ENCODE measurements around the gene MAN1B1. TPM values are rescaled to one million over a fixed set of nuclear protein-coding genes. Genes with fewer than 3 reads are reported as not detected.

Gene MAN1B1
- total RNA-seq, 1 donor from 2014 or later, result 31.8 TPM

GRCh38 chr9:137138058-137138721, 51.4 kb downstream of the MAN1B1 start:
- Histone ChIP-seq H3K27ac (ENCODE audit: low read depth, low read length) (no peak overlapping the region), H3K4me3 (ENCODE audit: low read length in 3 of 3) (no peak overlapping the region), H3K9me3 (ENCODE audit: control insufficient read depth in 3 of 3, low read length in 3 of 3) (no peaks in the 10 kb centered on the region), H3K9ac (ENCODE audit: low read depth in 1 of 3, low read length in 3 of 3) (no peak overlapping the region), H3K27me3 (ENCODE audit: control insufficient read depth in 3 of 3, insufficient read depth in 3 of 3, low read length in 3 of 3) (peaks cover 74 to 77% (median 75%) of the 10 kb centered on the region in 3 donors), H3K36me3 (ENCODE audit: control insufficient read depth in 3 of 3, insufficient read depth in 3 of 3, low read length in 3 of 3) (no peaks in the 10 kb centered on the region), H3K4me1 (ENCODE audit: control insufficient read depth in 3 of 3, insufficient read depth in 3 of 3, low read length in 3 of 3) (peaks cover 0 to 4% (median 0%) of the 10 kb centered on the region in 3 donors)

- Histone ChIP-seq H3K4me3 (ENCODE audit: low read length in 3 of 3) (no peak within 1 kb of the TSS), H3K36me3 (ENCODE audit: control insufficient read depth in 3 of 3, insufficient read depth in 3 of 3, low read length in 3 of 3) (no peaks in the 10 kb centered on the region), H3K27me3 (ENCODE audit: control insufficient read depth in 3 of 3, insufficient read depth in 3 of 3, low read length in 3 of 3) (peaks cover 81 to 84% (median 82%) of the 10 kb centered on the region in 3 donors), H3K9me3 (ENCODE audit: control insufficient read depth in 3 of 3, low read length in 3 of 3) (no peaks in the 10 kb centered on the region), H3K4me1 (ENCODE audit: control insufficient read depth in 3 of 3, insufficient read depth in 3 of 3, low read length in 3 of 3) (peaks cover 0 to 4% (median 0%) of the 10 kb centered on the region in 3 donors), H3K9ac (ENCODE audit: low read depth in 1 of 3, low read length in 3 of 3) (no peak within 1 kb of the TSS), H3K27ac (ENCODE audit: low read depth, low read length) (no peak within 1 kb of the TSS)
Measured at GRCh38 chr9:137138722-137139467, 52.1 kb downstream of the MAN1B1 start, which contains the start of gene GRIN1. TSS of gene GRIN1 (plus strand) at chr9:137139154. CDS start at chr9:137139487, 333 bp downstream.

- Histone ChIP-seq H3K9ac (ENCODE audit: low read depth in 1 of 3, low read length in 3 of 3) (no peak overlapping the region), H3K27me3 (ENCODE audit: control insufficient read depth in 3 of 3, insufficient read depth in 3 of 3, low read length in 3 of 3) (peaks cover 81 to 84% (median 84%) of the 10 kb centered on the region in 3 donors)
Measured at GRCh38 chr9:137139468-137140150, 52.8 kb downstream of the MAN1B1 start.

GRCh38 chr9:137140151-137141012, 53.6 kb downstream of the MAN1B1 start:
- no peak overlapping the region for H3K4me3 ChIP-seq (ENCODE audit: low read length in 3 of 3)
- peaks cover 81 to 84% (median 84%) of the 10 kb centered on the region in 3 donors for H3K27me3 ChIP-seq (ENCODE audit: control insufficient read depth in 3 of 3, insufficient read depth in 3 of 3, low read length in 3 of 3)
- no peaks in the 10 kb centered on the region for H3K36me3 ChIP-seq (ENCODE audit: control insufficient read depth in 3 of 3, insufficient read depth in 3 of 3, low read length in 3 of 3)
- H3K27ac ChIP-seq (ENCODE audit: low read depth, low read length), result no peak overlapping the region
- no peak overlapping the region for H3K9ac ChIP-seq (ENCODE audit: low read depth in 1 of 3, low read length in 3 of 3)
- H3K9me3 ChIP-seq (ENCODE audit: control insufficient read depth in 3 of 3, low read length in 3 of 3), result no peaks in the 10 kb centered on the region
- peaks cover 0 to 4% (median 0%) of the 10 kb centered on the region in 3 donors for H3K4me1 ChIP-seq (ENCODE audit: control insufficient read depth in 3 of 3, insufficient read depth in 3 of 3, low read length in 3 of 3)

More at GRCh38 chr9:137139468-137140150, 52.8 kb downstream of the MAN1B1 start:
- Histone ChIP-seq H3K4me3 (ENCODE audit: low read length in 3 of 3) (no peak overlapping the region), H3K4me1 (ENCODE audit: control insufficient read depth in 3 of 3, insufficient read depth in 3 of 3, low read length in 3 of 3) (peaks cover 0 to 4% (median 0%) of the 10 kb centered on the region in 3 donors), H3K9me3 (ENCODE audit: control insufficient read depth in 3 of 3, low read length in 3 of 3) (no peaks in the 10 kb centered on the region), H3K27ac (ENCODE audit: low read depth, low read length) (no peak overlapping the region), H3K36me3 (ENCODE audit: control insufficient read depth in 3 of 3, insufficient read depth in 3 of 3, low read length in 3 of 3) (no peaks in the 10 kb centered on the region)

- Histone ChIP-seq H3K36me3 (ENCODE audit: control insufficient read depth in 3 of 3, insufficient read depth in 3 of 3, low read length in 3 of 3) (no peaks in the 10 kb centered on the region), H3K4me3 (ENCODE audit: low read length in 3 of 3) (no peak overlapping the region), H3K9me3 (ENCODE audit: control insufficient read depth in 3 of 3, low read length in 3 of 3) (no peaks in the 10 kb centered on the region), H3K4me1 (ENCODE audit: control insufficient read depth in 3 of 3, insufficient read depth in 3 of 3, low read length in 3 of 3) (peaks cover 0 to 4% (median 0%) of the 10 kb centered on the region in 3 donors), H3K9ac (ENCODE audit: low read depth in 1 of 3, low read length in 3 of 3) (no peak overlapping the region), H3K27me3 (ENCODE audit: control insufficient read depth in 3 of 3, insufficient read depth in 3 of 3, low read length in 3 of 3) (peaks cover 76 to 83% (median 79%) of the 10 kb centered on the region in 3 donors), H3K27ac (ENCODE audit: low read depth, low read length) (no peak overlapping the region)
Measured at GRCh38 chr9:137141050-137141810, 54.4 kb downstream of the MAN1B1 start.

GRCh38 chr9:137141976-137142936, 55.5 kb downstream of the MAN1B1 start:
- H3K9me3 ChIP-seq (ENCODE audit: control insufficient read depth in 3 of 3, low read length in 3 of 3), result no peaks in the 10 kb centered on the region
- no peak overlapping the region for H3K27ac ChIP-seq (ENCODE audit: low read depth, low read length)
- no peak overlapping the region for H3K4me3 ChIP-seq (ENCODE audit: low read length in 3 of 3)
- peaks cover 0 to 4% (median 0%) of the 10 kb centered on the region in 3 donors for H3K4me1 ChIP-seq (ENCODE audit: control insufficient read depth in 3 of 3, insufficient read depth in 3 of 3, low read length in 3 of 3)
- H3K9ac ChIP-seq (ENCODE audit: low read depth in 1 of 3, low read length in 3 of 3), result no peak overlapping the region
- H3K27me3 ChIP-seq (ENCODE audit: control insufficient read depth in 3 of 3, insufficient read depth in 3 of 3, low read length in 3 of 3), result peaks cover 72 to 80% (median 77%) of the 10 kb centered on the region in 3 donors
- H3K36me3 ChIP-seq (ENCODE audit: control insufficient read depth in 3 of 3, insufficient read depth in 3 of 3, low read length in 3 of 3), result no peaks in the 10 kb centered on the region

GRCh38 chr9:137143459-137143858, 56.7 kb downstream of the MAN1B1 start:
- H3K4me1 ChIP-seq (ENCODE audit: control insufficient read depth in 3 of 3, insufficient read depth in 3 of 3, low read length in 3 of 3), result peaks cover 0 to 4% (median 0%) of the 10 kb centered on the region in 3 donors
- H3K27me3 ChIP-seq (ENCODE audit: control insufficient read depth in 3 of 3, insufficient read depth in 3 of 3, low read length in 3 of 3), result peaks cover 70 to 79% (median 71%) of the 10 kb centered on the region in 3 donors
- no peak overlapping the region for H3K4me3 ChIP-seq (ENCODE audit: low read length in 3 of 3)

GRCh38 chr9:137145731-137146526, 59.1 kb downstream of the MAN1B1 start:
- no peak overlapping the region for H3K9ac ChIP-seq (ENCODE audit: low read depth in 1 of 3, low read length in 3 of 3)
- no peak overlapping the region for H3K4me3 ChIP-seq (ENCODE audit: low read length in 3 of 3)
- H3K27ac ChIP-seq (ENCODE audit: low read depth, low read length), result no peak overlapping the region
- peaks cover 58 to 71% (median 62%) of the 10 kb centered on the region in 3 donors for H3K27me3 ChIP-seq (ENCODE audit: control insufficient read depth in 3 of 3, insufficient read depth in 3 of 3, low read length in 3 of 3)
- H3K4me1 ChIP-seq (ENCODE audit: control insufficient read depth in 3 of 3, insufficient read depth in 3 of 3, low read length in 3 of 3), result no peaks in the 10 kb centered on the region
- H3K36me3 ChIP-seq (ENCODE audit: control insufficient read depth in 3 of 3, insufficient read depth in 3 of 3, low read length in 3 of 3), result no peaks in the 10 kb centered on the region
- H3K9me3 ChIP-seq (ENCODE audit: control insufficient read depth in 3 of 3, low read length in 3 of 3), result no peaks in the 10 kb centered on the region

More at GRCh38 chr9:137143459-137143858, 56.7 kb downstream of the MAN1B1 start:
- Histone ChIP-seq H3K36me3 (ENCODE audit: control insufficient read depth in 3 of 3, insufficient read depth in 3 of 3, low read length in 3 of 3) (no peaks in the 10 kb centered on the region), H3K9me3 (ENCODE audit: control insufficient read depth in 3 of 3, low read length in 3 of 3) (no peaks in the 10 kb centered on the region), H3K27ac (ENCODE audit: low read depth, low read length) (no peak overlapping the region), H3K9ac (ENCODE audit: low read depth in 1 of 3, low read length in 3 of 3) (no peak overlapping the region)
